SHP77 (cell line): Measurements from ENCODE around the gene DNAAF1.
A peak's percentile ranks its signal among the peaks of the same experiment; 100 is the strongest.
"Not testable (repeated sequence)": the region's sequence is repeated elsewhere in the genome, so short reads cannot be mapped to it uniquely, and the experiment has no call there.

Source experiments
- DNase-seq, 2 experiments: peaks; one replicate each; lab custom pipeline; 2025; lab: John Stamatoyannopoulos, UW

Gene DNAAF1

DNA sequence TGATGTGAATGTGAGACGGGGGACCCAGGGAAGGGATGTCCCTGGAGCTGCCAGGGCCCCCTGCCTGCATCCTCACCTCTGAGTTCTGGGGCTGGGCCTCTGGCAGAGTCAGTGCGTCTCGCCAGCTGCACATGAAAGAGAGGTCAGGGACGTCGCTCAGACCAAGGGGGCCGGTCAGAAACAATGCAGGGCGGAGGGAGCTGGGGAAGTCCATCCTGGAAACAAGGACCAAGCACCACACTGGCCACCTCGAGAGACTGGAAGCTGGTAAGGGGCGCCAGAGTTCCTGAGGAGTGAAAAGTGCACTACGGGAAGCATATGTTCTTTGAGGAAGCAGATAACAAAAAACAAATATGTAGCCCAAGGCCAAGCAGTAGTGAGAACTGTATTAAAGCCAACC is 39.7 kb downstream of the DNAAF1 start:
- no peak for DNase-seq

DNA sequence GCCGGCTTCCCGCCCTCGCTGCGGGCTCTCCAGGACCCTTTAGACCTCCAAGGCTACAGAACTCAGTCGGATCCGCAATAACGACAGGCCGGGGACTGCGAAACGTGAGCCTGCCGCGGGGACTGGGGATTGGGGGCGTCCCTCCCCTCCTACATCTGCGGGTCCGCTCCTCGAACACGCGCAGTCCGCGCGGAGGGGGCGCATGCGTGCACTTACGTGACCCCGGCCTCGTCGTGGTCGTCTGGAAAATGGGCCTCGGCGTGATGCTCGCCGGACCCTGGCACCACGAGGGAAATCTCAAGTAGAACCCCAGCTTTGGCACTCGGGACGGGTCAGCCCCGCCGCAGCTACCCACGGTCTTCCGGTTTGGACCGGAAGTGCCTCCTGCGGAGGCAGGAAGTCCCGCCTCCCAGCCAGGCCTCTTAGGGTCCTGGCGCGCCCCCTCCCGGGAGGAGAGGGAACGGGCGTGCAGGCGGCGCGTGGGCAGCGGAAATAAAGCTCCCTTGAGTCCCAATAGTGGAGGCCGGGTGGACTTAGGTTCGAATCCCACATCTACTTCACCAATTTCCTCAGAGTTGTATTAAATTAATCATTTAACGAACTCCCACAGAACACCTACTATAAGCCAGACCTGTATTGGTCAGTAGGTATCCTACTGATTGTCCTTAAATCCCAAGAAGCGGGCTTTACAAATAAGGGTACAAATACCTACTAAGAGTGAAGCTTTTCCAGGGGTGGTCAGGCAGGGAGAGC is 41.8 kb downstream of the DNAAF1 start, which contains the start of gene TAF1C:
Gene TAF1C (minus strand): TSS at position 373 of the 753 bp plus-strand sequence. CDS start 2,069 bp downstream, outside the sequence.
- DNase-seq, result peak; percentile 86 to 96

DNA sequence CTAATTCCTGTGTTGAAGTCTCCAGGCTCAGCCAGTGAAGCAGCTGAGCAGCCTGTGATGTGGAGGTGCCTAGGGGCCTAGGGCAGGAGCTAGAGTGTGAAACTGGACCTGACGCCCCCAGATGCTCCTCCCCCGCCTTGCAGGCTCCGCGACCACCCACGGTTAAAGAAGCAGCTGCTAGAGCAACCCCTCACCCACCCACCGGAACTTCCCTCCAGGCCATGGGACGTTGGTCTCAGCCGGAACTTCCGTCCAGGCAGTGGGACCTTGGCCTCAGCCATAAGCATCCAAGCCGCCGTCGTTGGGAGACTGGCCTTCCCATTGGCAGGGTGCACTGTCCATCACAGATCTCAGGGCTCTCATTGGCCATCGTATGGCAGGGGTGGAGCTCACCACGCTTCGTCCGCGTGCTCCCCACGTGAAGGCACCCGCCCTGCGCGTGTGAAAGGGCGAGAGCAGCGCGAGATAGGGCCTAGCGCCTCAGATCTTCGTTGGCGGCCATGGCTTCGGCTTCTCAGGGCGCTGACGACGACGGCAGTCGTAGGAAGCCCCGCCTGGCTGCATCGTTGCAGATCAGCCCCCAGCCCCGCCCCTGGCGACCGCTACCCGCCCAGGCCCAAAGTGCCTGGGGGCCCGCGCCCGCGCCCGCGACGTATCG is 45.8 kb downstream of the DNAAF1 start, which contains the start of gene ADAD2:
Gene ADAD2 (plus strand): TSS at position 427 of the 658 bp plus-strand sequence. CDS start 74 bp downstream, at position 501.
- no peak for DNase-seq

DNA sequence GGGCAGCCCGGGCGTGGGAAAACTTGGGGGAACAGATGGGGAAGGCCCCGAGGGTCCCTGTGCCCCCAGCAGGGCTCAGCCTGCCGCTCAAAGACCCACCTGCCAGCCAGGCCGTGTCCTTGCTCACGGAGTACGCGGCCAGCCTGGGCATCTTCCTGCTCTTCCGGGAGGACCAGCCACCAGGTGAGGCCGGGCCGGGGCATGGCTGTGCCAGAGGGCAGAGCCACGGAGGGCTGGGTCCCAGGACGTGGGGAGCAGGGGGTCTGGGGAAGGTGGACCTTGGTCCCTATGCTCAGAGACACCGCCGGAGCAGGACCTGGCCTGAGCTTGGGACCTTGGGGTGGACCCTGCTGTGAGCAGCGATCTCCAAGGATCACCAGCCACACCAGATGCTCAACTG is 46.4 kb downstream of the DNAAF1 start:
- DNase-seq, result no peak

DNA sequence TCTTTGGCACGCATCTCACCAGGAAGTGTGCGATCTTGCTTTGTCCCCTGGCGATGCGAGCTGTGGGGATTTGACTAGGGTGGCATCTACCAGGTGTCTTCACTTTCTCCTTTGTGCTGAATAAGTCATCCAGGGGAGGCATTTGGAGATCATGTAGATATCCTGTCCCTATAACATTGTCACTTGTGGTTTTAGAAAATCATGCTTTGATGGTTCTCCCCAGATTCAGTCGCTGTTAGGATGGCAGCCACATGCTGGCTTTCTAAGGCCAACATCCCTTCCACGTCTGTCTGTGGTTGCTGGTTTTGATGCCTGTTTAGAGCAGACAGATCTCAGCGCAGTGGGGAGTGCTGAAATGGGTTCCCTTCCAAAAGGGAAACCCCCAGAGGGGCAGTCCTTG is 48.4 kb downstream of the DNAAF1 start:
- no peak for DNase-seq

DNA sequence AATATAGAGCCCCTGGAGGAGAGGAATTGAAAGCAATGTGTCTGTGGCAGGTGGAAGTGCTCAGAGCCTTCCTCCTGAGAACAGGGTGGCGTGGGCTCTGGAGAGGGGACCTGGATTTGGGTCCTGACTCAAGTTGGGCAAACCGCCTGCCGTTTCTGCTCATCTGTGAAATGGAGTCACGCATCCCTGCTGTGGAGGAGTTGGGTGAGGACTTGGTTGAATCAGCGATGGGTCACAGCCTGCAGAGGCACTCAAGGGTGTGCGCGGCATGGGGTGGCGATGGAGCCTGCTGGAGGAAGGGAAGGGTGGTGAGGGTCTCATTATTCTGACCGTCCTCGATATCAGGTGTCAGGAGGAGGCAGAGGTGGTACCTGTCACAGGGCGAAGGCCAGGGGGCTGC is 48.9 kb downstream of the DNAAF1 start:
- no peak for DNase-seq

DNA sequence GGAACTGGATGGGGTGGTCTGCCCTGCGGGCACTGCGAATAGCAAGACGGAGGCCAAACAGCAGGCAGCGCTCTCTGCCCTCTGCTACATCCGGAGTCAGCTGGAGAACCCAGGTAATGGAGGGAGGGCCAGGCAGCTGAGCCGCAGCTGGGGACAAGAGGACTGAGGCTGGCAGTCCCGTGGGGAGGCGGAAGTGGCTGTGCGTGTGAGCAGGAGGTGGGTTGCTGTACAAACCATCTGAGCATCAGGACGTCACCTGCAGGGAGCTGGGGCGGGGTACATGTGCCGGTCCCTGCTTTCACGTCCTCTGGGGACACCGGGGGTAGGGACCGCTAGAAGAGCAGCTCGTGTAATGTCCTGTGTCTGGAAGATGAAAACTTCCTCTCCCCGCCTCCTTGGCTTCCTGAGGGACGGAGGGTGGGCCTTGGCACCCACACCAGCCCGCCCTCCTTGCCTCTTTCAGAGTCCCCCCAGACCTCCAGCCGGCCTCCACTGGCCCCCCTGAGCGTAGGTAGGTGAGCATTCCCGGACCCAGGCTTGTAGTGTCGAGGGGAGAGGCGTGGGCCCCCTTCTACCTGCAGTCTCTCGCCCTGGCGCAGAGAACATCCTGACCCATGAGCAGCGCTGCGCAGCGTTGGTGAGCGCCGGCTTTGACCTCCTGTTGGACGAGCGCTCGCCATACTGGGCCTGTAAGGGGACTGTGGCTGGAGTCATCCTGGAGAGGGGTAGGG is 49.5 kb downstream of the DNAAF1 start:
- DNase-seq, result peak in 1 of 2 experiments; percentile 32

DNA sequence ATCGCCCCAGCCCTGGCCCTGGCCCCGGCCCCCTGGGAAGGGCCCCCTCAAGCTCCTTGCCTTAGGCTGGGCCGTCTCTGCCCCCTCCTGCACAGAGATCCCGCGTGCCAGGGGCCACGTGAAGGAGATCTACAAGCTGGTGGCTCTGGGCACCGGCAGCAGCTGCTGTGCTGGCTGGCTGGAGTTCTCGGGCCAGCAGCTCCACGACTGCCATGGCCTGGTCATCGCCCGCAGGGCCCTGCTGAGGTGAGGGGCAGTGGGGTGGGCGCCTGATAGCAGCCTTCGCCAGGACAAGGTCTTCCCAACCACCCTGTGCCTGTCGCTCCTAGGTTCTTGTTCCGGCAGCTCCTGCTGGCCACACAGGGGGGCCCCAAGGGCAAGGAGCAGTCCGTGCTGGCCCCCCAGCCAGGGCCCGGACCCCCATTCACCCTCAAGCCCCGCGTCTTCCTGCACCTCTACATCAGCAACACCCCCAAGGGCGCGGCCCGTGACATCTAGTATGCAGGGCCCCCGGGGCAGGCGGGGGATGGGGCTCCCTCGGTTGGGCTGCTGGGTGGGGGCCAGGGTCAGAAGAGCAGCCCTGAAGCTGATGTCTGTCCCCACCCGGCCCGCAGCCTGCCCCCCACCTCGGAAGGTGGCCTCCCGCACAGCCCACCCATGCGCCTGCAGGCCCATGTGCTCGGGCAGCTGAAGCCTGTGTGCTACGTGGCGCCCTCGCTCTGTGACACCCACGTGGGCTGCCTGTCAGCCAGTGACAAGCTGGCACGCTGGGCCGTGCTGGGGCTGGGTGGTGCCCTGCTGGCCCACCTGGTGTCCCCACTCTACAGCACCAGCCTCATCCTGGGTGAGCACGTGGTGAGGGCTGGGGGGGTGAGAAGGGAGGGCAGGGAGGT is 50.3 kb downstream of the DNAAF1 start:
- no peak for DNase-seq

DNA sequence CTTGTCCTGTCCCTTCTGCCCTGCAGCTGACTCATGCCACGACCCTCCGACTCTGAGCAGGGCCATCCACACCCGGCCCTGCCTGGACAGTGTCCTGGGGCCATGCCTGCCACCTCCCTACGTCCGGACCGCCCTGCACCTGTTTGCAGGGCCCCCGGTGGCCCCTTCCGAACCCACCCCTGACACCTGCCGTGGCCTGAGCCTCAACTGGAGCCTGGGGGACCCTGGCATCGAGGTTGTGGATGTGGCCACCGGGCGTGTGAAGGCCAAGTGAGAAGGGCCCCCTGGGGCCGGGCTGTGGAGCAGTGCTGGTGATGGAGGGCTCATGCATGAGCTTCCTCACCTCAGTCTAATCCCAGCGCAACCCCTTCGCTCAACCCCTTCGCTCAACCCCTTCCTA is 51.0 kb downstream of the DNAAF1 start:
- no peak for DNase-seq

DNA sequence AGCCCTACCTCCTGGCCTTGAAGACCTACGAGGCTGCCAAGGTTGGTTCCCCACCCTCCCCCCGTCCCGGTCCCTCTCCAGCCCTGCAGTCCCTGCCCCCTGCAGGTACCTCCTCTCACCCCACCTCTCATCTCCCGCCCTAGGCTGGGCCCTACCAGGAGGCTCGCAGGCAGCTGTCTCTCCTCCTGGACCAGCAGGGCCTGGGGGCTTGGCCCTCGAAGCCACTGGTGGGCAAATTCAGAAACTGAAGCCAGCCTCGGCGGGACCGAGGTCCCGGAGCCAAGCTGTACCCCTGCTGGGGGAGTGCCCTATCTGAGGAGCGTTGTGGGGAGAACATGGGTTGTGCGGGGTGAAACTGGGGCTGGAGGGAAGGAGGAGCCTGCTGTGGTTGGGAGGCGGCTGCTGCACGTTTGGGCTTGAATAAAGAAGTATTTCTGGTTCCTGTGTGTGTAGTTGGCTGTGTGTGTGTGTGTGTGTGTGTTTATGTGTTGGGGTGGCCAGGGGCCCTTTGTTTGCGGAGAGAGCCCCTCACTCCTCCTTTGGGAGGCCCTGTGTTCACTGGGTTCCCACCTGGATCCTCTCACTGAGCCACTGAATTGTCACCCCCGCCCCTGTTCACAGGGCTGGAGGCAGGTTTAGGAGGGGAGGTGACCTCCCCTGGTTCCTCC is 51.8 kb downstream of the DNAAF1 start:
- DNase-seq, result no peak

DNA sequence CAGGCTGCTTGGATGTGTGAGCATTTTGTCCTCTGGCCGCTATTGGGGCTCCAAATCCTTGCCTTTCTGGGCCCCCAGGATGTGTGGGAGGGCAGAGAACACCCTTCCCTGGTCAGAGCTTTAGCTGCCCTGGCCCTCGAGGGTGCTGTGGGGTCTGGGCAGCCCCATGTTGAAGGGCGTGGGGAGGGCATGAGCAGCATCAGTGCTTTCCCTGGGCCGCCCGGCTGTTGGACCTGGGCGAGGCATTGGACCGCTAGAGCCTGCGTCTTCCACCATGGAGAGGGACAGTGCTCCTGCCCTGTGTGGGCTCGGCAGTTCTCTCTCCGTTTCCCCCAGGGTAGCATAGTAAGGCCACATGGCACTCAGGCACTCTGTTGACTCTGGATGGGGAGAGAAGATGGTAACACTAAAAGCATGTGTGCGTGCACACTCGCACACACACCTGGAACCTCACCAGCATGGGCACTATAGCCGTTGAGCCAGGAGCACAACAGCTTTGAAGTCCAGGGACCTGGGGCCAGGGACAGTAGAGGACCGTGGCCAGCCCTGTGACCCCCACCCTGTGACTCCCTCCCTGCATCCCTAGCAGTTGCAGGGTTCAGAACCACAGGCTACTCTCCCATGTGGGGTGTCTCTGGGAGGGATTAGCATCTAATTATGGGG is 52.5 kb downstream of the DNAAF1 start:
- no peak for DNase-seq

DNA sequence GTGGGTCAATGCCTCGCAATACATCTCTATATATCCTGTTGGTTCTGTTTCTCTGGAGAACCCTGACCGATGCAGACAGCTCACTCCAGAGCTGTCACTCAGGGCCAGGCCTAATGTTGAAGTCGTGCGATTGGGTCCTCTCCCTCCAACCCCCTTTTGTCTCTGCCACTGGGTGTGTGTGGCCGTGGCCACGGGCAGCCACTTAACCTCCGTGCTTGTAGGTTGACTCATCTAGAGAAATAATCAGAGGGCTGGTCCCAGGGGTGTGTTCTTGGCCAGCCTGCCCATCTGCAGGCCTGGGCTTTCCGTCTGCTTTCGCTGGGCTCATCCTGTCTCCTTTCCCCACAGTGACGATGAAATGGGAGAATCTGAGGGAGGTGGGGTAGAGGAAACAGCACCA is 53.3 kb downstream of the DNAAF1 start:
- DNase-seq, result no peak

DNA sequence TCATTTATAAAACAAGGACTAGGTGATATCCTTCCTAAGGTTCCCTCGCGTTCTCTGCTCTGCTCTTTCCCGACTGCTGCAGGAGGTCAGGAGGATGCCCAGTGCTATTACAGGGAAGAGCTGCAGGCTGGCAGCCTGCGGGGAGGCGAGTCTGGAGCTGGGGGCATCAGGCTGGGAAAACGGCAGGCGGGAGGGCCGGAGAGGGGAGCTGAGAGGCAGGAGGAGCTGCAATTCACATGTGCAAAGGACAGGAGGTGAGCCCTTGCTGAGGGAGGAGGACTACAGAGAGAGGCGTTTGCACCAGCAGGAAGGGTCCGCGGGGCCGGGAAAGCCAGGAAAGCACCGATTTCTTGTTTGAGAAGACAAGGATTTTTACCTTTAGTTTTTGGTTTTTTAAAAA is 54.0 kb downstream of the DNAAF1 start:
- no peak for DNase-seq

DNA sequence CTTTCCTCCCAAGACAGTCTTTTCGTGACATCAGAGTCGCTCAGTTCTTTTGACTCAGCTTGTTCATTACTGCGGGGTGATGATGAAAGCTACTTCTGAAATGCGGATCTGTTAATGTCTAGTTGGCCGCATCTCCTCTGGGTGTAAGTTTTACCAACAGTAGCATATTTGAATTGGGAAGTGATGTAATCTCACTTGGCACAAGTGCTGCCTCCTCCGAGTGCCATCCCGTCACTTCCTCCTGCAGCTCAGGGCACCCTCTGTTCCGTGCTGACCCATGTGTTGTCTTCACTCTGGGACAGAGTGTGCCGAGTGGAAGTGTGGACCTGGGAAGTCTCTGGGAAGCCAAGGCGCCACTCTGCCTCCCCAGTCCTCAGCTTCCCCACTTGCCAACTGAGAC is 54.8 kb downstream of the DNAAF1 start:
- DNase-seq, result no peak

DNA sequence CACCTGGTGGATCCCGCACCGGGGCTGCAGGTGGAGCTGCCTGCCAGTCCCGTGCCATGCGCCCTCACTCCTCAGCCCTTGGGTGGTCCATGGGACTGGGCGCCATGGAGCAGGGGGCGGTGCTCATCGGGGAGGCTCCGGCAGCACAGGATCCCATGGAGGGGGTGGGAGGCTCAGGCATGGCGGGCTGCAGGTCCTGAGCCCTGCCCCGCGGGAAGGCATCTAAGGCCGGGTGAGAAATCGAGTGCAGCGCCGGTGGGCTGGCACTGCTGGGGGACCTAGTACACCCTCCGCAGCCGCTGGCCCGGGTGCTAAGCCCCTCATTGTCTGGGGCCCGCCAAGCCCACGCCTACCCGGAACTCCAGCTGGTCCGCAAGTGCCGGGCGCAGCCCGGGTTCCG is 59.4 kb downstream of the DNAAF1 start:
- DNase-seq, result not testable (repeated sequence)

DNA sequence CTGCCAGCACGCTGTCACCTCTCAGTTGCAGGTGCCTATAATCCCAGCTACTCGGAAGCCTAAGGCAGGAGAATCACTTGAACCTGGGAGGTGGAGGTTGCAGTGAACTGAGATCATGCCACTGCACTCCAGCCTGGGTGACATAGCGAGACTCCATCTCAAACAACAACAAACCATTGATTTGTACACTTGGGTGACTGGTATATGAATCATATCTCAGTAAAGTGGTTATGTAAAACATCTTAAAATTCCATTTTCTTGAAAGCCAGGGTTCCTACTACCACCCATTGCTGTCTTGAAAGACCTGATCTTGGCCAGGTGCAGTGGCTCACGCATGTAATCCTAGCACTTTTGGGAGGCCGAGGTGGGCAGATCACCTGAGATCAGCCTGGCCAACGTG is 60.0 kb downstream of the DNAAF1 start:
- DNase-seq, result not testable (repeated sequence)

DNA sequence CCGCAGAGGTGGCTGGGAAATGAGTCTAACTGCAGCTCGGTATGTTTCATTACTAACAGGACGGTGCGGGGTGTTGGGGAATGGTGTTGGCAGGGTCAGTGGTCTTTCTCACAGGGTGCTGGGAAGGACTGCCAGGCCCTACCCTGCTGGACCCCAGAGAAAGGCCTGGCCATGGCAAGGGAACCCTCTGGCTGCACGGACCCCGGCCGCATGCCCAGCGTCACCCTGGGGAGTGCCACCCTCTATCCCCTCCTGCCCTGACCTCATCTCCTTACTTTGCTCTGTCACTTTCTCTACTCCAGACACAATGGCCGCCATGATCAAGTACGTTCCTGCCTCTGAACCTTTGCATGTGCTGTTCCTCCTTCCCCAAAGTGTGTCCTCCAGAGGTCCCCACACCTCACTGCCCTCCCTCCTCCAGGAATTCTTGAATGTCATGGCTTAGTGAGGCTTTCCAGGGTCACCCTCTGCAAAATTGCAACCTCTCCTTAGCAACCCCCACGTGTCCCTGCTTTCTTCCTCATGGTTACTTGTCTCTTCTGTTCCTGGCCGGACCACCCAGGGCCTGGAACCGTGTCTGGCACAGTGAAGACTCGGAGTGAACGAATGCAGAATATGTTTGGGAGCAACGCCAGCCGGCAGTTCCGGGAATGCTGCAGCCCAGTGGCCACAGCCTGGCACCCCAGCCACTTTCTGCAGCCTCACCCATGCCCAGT is 61.0 kb downstream of the DNAAF1 start:
- DNase-seq, result no peak

DNA sequence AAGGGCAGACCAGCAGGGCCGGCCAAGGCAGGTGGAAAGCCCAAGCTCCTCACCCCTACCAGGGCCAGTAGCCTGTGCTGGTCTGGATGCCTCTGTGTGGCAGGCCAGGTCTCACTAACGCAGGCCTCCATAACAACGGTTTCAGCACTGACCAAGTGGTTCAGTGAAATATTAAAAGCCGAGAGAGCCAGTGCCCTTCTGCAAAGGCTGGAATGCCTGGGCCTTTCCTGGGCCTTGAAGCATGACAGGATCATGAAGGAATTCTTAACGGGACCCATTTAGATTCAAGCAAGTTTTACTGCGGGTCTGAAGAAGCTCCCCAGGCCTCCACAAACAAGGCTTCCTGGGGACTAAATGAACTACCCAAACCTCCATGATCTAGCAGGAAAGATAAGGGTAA is 62.1 kb downstream of the DNAAF1 start:
- DNase-seq, result no peak

DNA sequence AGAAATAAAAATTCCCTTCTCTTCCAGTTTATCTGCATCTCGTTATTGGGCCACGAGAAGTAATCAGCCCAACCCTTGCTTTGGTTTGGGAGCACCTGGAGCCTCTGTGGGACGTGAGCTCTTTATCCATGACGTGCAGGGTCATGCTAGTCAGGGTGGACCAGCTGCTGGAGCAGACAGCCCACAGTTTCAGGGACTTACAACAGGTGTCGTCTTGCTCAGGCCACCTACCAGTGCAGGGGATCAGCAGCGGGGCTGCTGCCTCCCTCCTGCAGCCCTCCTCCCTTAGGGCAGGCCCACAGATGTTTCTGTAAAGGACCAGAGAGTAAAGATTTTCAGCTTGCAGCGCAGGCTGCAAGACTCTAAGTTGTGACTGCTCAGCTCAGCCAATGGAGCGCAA is 62.8 kb downstream of the DNAAF1 start:
- DNase-seq, result peak in 1 of 2 experiments; percentile 36

DNA sequence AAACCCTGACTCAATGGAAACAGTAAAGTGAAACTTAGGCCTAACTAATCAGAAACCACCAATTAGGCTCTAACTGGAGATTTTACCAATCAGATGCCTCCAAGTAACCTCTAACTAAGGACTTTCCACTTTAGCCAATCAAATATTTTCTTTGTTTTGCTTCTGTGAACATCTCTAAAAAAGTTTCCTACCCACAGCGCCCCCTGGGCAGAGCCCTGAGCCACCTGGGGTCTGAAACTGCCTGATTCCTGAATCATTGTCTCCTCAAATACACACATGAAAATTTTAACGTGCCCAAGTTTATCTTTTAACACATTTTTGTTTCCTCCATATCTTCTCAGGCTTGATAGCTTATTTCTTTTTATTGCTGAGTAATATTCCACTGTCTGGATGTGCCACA is 64.9 kb downstream of the DNAAF1 start:
- no peak for DNase-seq
